Urinary bladder (tissue), 4 donors: ENCODE measurements around the gene MAP4K3. TPM values are rescaled to one million over a fixed set of nuclear protein-coding genes. Genes with fewer than 3 reads are reported as not detected.

Source experiments
- DNase-seq: peaks from one replicate; pipeline ENCODE4 v3.0.0-alpha.2; 2015; ENCODE audit errors: extremely low spot score
- H3K27ac ChIP-seq: one replicate; pipeline ENCODE4 v1.5.1; 2013; ENCODE audit warnings: low read depth, mild to moderate bottlenecking, moderate library complexity
- H3K36me3 ChIP-seq: one replicate; pipeline ENCODE4 v1.6.1; 2013; ENCODE audit warnings: mild to moderate bottlenecking, moderate library complexity; ENCODE audit not compliant: insufficient read depth
- H3K4me1 ChIP-seq: one replicate; pipeline ENCODE4 v1.6.1; 2013; ENCODE audit warnings: mild to moderate bottlenecking, moderate library complexity; ENCODE audit not compliant: insufficient read depth
- H3K4me3 ChIP-seq: one replicate; pipeline ENCODE4 v1.5.1; 2013; ENCODE audit warnings: low read depth, low read length
- WGBS: extraction: QIAGEN DNeasy Blood & Tissue Kit; methylation state at CpG from one replicate; pipeline ENCODE4 v1.1.7; 2013; 5-methylcytosine and 5-hydroxymethylcytosine counted together
- polyA plus RNA-seq: library from polyadenylated mRNA; stranded (reverse); fragments of 200-250 nt; gene quantifications from one replicate; pipeline ENCODE4 v1.2.3, GENCODE V29; 2013
- total RNA-seq: library from RNA; depleted of rRNA; stranded (reverse); fragments of >200 nt; gene quantifications from one replicate; pipeline ENCODE4 v1.2.3, GENCODE V29; 2014
- donor health status: healthy with polysubstance abuse.
- donor health status: healthy.

MAP4K3 gene
- total and polyA plus RNA-seq, 2 donors: 18.1 to 208 TPM

GRCh38 chr2:39433586-39434195 lies 3.4 kb downstream of the MAP4K3 start:
- no peaks in the 10 kb centered on the region for H3K36me3 ChIP-seq
- no peak overlapping the region for H3K4me3 ChIP-seq
- no peak overlapping the region for H3K27ac ChIP-seq
- no peak for DNase-seq
- 56% methylated on average over 5 of the region's 5 CpGs for WGBS
- H3K4me1 ChIP-seq: peaks cover 6% of the 10 kb centered on the region

- H3K4me1 ChIP-seq: peaks cover 6% of the 10 kb centered on the region
- no peak overlapping the region for H3K4me3 ChIP-seq
- no peak for DNase-seq
- no peaks in the 10 kb centered on the region for H3K36me3 ChIP-seq
- 77% methylated on average over 5 of the region's 5 CpGs for WGBS
- H3K27ac ChIP-seq: no peak overlapping the region
These were observed 4.4 kb downstream of the MAP4K3 start for GRCh38 chr2:39432701-39433100.

DNA sequence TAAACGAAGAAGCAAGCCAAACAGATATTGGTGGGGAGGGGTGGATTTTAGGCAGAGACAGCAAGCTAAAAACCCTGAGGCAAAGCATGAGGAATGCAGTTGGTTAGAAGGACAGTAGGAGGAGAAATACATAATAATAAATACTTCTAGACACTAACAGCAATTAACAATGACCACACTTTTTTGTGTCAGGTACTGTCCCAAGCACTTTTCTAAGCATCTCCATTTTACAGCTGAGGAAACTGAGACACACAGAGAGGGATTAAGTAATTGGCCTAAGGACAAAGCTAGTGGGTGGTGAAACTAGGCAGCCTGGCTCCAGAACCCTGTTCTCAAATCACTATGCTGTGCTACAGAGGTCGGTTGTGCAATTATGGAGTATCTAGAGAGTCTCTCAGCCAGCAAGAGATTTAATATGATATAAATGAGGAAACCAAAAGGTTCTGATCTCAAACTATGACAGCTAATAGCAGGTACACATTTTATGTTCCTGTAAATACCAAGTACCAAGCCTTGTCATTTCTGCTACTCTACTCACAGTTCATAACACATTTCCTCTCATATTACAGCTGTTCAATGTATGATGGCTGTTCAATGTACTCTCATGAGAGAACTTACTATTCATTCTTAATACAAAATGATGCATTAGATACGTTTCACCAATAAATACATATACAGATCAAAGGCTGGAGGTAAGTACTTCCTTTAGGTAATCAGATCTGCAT lies 5.3 kb downstream of the MAP4K3 start:
- H3K4me1 ChIP-seq: peaks cover 6% of the 10 kb centered on the region
- H3K27ac ChIP-seq: no peak overlapping the region
- DNase-seq: no peak
- H3K4me3 ChIP-seq: no peak overlapping the region
- WGBS: 34% methylated on average over 3 of the region's 3 CpGs
- no peaks in the 10 kb centered on the region for H3K36me3 ChIP-seq

- Histone ChIP-seq H3K36me3 (no peaks in the 10 kb centered on the region), H3K4me1 (peaks cover 6% of the 10 kb centered on the region), H3K4me3 (no peak overlapping the region), H3K27ac (no peak overlapping the region)
- DNase-seq: no peak
- 90% methylated on average over 1 of the region's 1 CpG for WGBS
These were observed 7.3 kb downstream of the MAP4K3 start for GRCh38 chr2:39429746-39430145.

DNA sequence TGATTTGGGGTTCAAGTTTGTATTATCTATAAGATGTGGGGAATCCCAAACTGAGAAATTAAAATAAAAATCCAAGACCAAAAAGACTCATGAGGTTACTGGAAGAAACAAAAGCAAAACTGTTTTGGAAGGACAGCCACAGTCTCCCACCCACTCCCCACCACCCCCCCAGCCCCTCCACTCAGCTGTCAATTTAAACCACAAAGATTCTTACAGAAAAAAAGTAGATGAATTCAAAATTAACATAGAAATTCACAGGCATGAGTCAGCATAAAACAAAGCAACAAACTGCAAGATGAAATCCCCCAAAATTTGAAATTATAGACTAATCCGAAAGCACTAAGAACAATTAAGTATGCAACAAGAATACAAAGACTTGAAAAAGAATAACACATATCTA lies 12.1 kb downstream of the MAP4K3 start:
- H3K4me1 ChIP-seq: no peaks in the 10 kb centered on the region
- no peak for DNase-seq
- 92% methylated on average over 1 of the region's 1 CpG for WGBS
- no peaks in the 10 kb centered on the region for H3K36me3 ChIP-seq
- H3K4me3 ChIP-seq: no peak overlapping the region
- H3K27ac ChIP-seq: no peak overlapping the region

DNA sequence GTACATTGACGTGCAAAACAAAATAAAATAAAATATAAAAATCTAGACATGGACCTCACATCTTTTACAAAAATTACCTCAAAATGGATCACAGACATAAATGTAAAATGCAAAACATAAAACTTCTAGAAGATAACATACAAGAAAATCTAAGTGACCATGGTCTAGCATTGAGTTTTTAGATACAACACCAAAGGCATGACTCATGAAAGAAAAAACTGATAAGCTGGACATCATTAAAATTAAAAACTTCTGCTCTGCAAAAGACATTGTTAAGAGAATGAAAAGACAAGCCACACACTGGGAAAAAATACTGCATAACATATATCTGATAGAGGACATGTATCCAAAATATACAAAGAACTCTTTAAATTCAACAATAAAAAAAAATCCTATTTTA lies 14.4 kb downstream of the MAP4K3 start:
- H3K4me1 ChIP-seq: peaks cover 1% of the 10 kb centered on the region
- H3K27ac ChIP-seq: no peak overlapping the region
- DNase-seq: no peak
- H3K4me3 ChIP-seq: no peak overlapping the region
- WGBS: 99% methylated on average over 1 of the region's 1 CpG
- H3K36me3 ChIP-seq: no peaks in the 10 kb centered on the region

DNA sequence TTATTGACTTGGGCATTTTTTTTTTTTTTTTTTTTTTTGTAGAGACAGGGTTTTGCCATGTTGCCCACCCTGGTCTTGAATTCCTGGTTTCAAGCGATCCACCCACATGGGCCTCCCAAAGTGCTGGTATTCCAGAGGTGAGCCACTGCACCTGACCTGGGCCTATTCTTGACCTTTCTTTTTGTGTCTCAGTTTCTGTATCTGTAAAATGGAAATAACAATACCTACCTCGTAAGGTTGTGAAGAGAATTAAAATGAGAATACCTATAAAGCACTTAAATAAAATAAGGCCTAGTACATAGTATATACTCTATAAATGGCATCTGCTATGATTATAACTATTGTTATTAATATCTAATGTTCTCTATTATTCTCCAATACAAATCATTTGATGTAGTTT lies 15.7 kb downstream of the MAP4K3 start:
- Histone ChIP-seq H3K36me3 (no peaks in the 10 kb centered on the region), H3K4me3 (no peak overlapping the region), H3K27ac (no peak overlapping the region), H3K4me1 (peaks cover 1% of the 10 kb centered on the region)
- 96% methylated on average over 2 of the region's 2 CpGs for WGBS
- no peak for DNase-seq

DNA sequence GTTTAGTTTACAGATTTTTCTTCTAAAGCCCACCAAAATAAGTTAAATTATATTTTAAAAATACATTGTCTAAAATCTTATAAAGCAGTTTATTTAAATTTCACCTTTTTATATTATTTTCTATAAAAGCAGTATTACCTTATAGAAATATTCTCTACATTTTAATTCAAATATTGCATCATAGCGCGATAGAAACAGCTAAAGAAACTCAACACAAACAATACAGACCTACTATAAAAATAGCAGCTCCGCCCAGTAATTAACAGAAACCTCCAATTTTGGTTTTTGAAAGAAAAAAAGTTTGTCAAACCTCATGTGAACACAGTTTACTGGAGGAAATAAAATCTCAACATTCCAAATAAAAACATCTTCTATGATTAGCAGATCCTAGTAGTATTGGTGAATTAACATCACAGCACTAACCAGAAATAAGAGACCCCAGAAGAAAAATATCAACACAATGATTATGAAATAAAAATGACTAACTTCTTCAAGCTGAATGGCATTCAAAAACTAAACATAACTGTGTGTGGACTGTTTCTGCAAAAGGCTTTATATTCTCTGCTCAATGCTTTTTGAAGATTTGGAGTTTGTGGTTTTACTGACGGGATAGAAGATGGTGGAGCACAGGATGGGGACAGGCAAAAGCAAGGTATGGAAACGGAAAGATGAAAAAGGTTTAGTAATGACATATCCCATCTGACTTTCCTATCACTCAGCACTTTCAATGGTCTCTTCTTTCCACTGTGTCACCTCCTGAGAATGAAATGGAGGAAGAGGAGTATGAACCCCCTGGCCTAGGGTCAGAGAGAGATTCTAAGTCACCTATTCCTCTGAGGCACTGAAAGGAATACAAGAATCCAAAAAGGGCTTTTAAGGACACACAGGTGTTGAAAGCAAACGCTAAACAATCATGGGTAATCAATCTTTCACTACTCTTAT lies 17.5 kb downstream of the MAP4K3 start:
- no peak for DNase-seq

GRCh38 chr2:39418491-39418890 lies 18.6 kb downstream of the MAP4K3 start:
- WGBS: 80% methylated on average over 5 of the region's 5 CpGs
- Histone ChIP-seq H3K4me1 (peaks cover 1% of the 10 kb centered on the region), H3K36me3 (no peaks in the 10 kb centered on the region), H3K4me3 (no peak overlapping the region), H3K27ac (no peak overlapping the region)
- no peak for DNase-seq

More for the DNA sequence above, 17.5 kb downstream of the MAP4K3 start:
- H3K36me3 ChIP-seq: no peaks in the 10 kb centered on the region
- H3K27ac ChIP-seq: no peak overlapping the region
- peaks cover 1% of the 10 kb centered on the region for H3K4me1 ChIP-seq
- WGBS: 81% methylated on average over 6 of the region's 6 CpGs
- no peak overlapping the region for H3K4me3 ChIP-seq

DNA sequence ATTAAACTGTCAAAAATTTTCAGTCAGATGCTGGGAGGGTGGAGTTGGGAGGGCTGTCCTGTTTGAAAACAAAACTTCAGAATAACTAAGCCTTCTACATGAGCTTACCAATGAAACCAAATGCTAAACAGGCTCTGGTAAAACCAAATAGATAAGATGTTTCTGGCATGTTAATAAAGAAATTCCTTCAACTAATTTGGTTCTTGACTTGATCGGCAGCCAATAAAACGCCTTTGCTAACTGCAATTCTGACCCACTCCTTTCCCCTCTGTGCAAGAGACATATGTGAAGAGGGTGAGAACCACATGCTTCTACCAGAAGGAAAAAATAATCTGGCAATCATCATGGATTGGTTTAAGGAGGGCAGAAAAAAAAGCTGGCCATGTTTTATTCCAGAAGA lies 20.9 kb downstream of the MAP4K3 start:
- no peak overlapping the region for H3K4me3 ChIP-seq
- DNase-seq: no peak
- WGBS: 31% methylated on average over 2 of the region's 2 CpGs
- H3K36me3 ChIP-seq: no peaks in the 10 kb centered on the region
- H3K4me1 ChIP-seq: peaks cover 1% of the 10 kb centered on the region
- no peak overlapping the region for H3K27ac ChIP-seq

- DNase-seq: no peak
- H3K36me3 ChIP-seq: no peaks in the 10 kb centered on the region
- H3K27ac ChIP-seq: no peak overlapping the region
- H3K4me3 ChIP-seq: no peak overlapping the region
- H3K4me1 ChIP-seq: no peaks in the 10 kb centered on the region
- WGBS: 87% methylated on average over 4 of the region's 4 CpGs
These were observed 23.9 kb downstream of the MAP4K3 start for GRCh38 chr2:39413063-39413737.

DNA sequence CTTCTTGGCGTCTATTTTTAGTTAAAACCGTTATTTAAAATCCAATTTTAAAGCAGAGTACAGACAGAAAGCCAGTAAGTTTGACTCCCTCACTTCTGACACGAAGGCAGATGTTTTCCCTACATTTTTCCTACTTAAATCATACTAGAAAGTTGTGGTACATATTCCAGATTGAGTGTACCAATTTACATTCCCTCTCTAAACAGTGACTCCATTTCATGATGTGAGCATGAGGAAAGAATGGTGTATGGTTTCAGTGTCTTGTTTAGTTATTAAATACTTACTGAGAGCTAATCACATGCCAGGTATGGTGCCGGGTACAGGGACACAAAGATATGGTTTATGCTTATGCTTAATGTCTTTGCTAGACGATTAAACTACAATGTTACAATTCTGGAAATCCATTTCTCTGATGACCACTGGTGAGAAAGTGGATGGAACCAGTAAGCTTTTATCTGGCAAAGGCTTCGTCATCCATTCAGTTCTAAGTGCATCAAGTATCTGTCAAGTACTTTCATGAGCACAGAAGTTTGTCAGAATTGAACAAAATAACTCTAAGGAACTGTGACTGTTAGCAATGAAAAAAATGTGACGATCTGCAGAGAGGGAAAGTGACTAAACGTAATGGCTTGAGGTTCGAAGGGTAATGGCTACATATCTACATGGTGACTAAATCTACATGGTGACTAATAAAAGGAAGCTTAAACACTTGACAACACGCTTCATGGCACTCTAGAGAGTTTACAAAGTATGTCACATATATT lies 25.7 kb downstream of the MAP4K3 start:
- 53% methylated on average over 10 of the region's 10 CpGs for WGBS
- Histone ChIP-seq H3K36me3 (no peaks in the 10 kb centered on the region), H3K4me3 (no peak overlapping the region), H3K4me1 (no peaks in the 10 kb centered on the region), H3K27ac (no peak overlapping the region)
- no peak for DNase-seq
